Cardiac muscle cell (in vitro differentiated cells and primary cell): ENCODE data around the gene MYBBP1A. TPM values are rescaled to one million over a fixed set of nuclear protein-coding genes. Genes with fewer than 3 reads are reported as not detected.

ENCODE experiments used
- DNase-seq, 2 donors: peaks; one replicate each; pipeline versions ENCODE4 v3.0.0 to v3.0.0-alpha.2; 2010 to 2017; ENCODE audit warnings: low read depth in 1 of 2, low spot score in 1 of 2
- H3K27ac ChIP-seq: fragments of 200-600 bp; sonication (generic); 2 replicates; pipeline ENCODE4 v1.5.1; 2016
- H3K27me3 ChIP-seq: fragments of 200-600 bp; sonication (generic); 2 replicates; pipeline ENCODE4 v1.6.0; 2016; ENCODE audit warnings: control low read depth
- H3K36me3 ChIP-seq: fragments of 200-600 bp; sonication (generic); 2 replicates; pipeline ENCODE4 v1.5.1; 2016; ENCODE audit warnings: control low read depth
- H3K4me1 ChIP-seq: fragments of 200-600 bp; sonication (generic); 2 replicates; pipeline ENCODE4 v1.8.1; 2017; ENCODE audit warnings: low read depth, mild to moderate bottlenecking, mixed run types
- H3K4me3 ChIP-seq: fragments of 200-600 bp; sonication (generic); 2 replicates; pipeline ENCODE4 v1.5.1; 2016; ENCODE audit warnings: mild to moderate bottlenecking
- H3K9me3 ChIP-seq: fragments of 200-600 bp; sonication (generic); 2 replicates; pipeline ENCODE4 v1.5.1; 2017; ENCODE audit warnings: low read depth, mild to moderate bottlenecking, control low read depth
- CTCF ChIP-seq: IDR thresholded peaks from 2 replicates; pipeline ENCODE4 v1.5.1; 2012; ENCODE audit warnings: low read depth, mild to moderate bottlenecking, low read length
- polyA plus RNA-seq: library from polyadenylated mRNA; unstranded; fragments of >200 nt; fragmentation: Nextera tagmentation; extraction: Ambion mirVana; gene quantifications from 2 replicates; pipeline ENCODE4 v1.2.1, GENCODE V29; 2016
- total RNA-seq: library from RNA; depleted of rRNA; stranded (reverse); fragments of >200 nt; gene quantifications from 2 replicates; pipeline ENCODE4 v1.2.3, GENCODE V29; 2016

MYBBP1A gene
- total and polyA plus RNA-seq, 2 experiments from 2014 or later, result 51.5 to 57.1 TPM

GRCh38 chr17:4504188-4504587, 51.0 kb downstream of the MYBBP1A start:
- H3K36me3 ChIP-seq, result no peaks in the 10 kb centered on the region
- no peak for TF ChIP-seq CTCF
- H3K9me3 ChIP-seq, result no peaks in the 10 kb centered on the region
- no peaks in the 10 kb centered on the region for H3K4me1 ChIP-seq
- peaks cover 39% of the 10 kb centered on the region for H3K27me3 ChIP-seq
- no peak overlapping the region for H3K27ac ChIP-seq
- no peak overlapping the region for H3K4me3 ChIP-seq
- no peak for DNase-seq

GRCh38 chr17:4503283-4504025, 51.7 kb downstream of the MYBBP1A start:
- no peak for DNase-seq
- no peak for TF ChIP-seq CTCF
- H3K27ac ChIP-seq, result no peak overlapping the region
- peaks cover 45% of the 10 kb centered on the region for H3K27me3 ChIP-seq
- no peaks in the 10 kb centered on the region for H3K36me3 ChIP-seq
- H3K4me1 ChIP-seq, result no peaks in the 10 kb centered on the region
- H3K9me3 ChIP-seq, result no peaks in the 10 kb centered on the region
- H3K4me3 ChIP-seq, result no peak overlapping the region

GRCh38 chr17:4502466-4503154, 52.6 kb downstream of the MYBBP1A start:
- no peak for DNase-seq
- H3K27me3 ChIP-seq, result peaks cover 53% of the 10 kb centered on the region
- no peak for TF ChIP-seq CTCF
- no peak overlapping the region for H3K4me3 ChIP-seq
- H3K4me1 ChIP-seq, result no peaks in the 10 kb centered on the region
- no peak overlapping the region for H3K27ac ChIP-seq
- no peaks in the 10 kb centered on the region for H3K36me3 ChIP-seq
- no peaks in the 10 kb centered on the region for H3K9me3 ChIP-seq

GRCh38 chr17:4501295-4501949, 53.8 kb downstream of the MYBBP1A start:
- H3K4me1 ChIP-seq, result no peaks in the 10 kb centered on the region
- H3K4me3 ChIP-seq, result no peak overlapping the region
- H3K9me3 ChIP-seq, result no peaks in the 10 kb centered on the region
- no peak overlapping the region for H3K27ac ChIP-seq
- no peaks in the 10 kb centered on the region for H3K36me3 ChIP-seq
- DNase-seq, result no peak
- peaks cover 65% of the 10 kb centered on the region for H3K27me3 ChIP-seq
- no peak for TF ChIP-seq CTCF

- Histone ChIP-seq H3K27ac (no peak overlapping the region), H3K9me3 (no peaks in the 10 kb centered on the region), H3K27me3 (peaks cover 69% of the 10 kb centered on the region), H3K4me1 (no peaks in the 10 kb centered on the region), H3K36me3 (no peaks in the 10 kb centered on the region), H3K4me3 (no peak overlapping the region)
- no peak for DNase-seq
- TF ChIP-seq CTCF, result no peak
These were observed 55.0 kb downstream of the MYBBP1A start for GRCh38 chr17:4500191-4500571.
